ENCODE results near the gene PIP5K1A.

- no peak for TF ChIP-seq CTCF (IDR thresholded peaks at IDR 0.05)
- no peak for TF ChIP-seq POLR2A (IDR thresholded peaks at IDR 0.05)
Observed at GRCh38 chr1:151243683-151244216, 45.4 kb downstream of the PIP5K1A start.
